CD4-positive, alpha-beta T cell treated with Interleukin-17A for 4 hours (primary cell): Measurements from ENCODE around the gene MYOD1.

Source experiments
- DNase-seq: peaks from one replicate; pipeline ENCODE4 v3.0.0-alpha.2; 2020; ENCODE audit warnings: mixed read lengths

Gene MYOD1

GRCh38 chr11:17719028-17719937 is at the start of gene MYOD1:
TSS of gene MYOD1 (plus strand) at chr11:17719571. CDS start at chr11:17719783, 212 bp downstream.
- no peak for DNase-seq

DNA sequence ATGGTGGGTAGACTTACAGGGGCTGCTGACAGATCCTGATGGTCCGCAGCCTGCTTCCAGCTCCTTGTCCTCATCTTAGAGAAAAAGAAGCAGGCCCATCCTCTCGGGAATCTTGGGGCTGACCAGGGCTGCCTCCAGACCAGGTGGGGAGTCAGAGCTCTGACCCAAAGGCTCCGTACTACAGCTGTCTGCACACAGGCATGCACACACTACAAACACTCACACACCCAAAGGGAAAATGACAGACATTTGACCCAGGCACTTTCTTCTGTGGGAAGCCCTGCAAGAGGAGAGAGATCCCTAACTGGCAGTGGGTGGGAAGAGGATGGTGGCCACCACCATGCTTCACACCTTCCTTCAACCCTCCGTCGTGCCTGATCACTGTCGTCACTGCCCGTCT is 46.9 kb upstream of the MYOD1 start:
- no peak for DNase-seq

DNA sequence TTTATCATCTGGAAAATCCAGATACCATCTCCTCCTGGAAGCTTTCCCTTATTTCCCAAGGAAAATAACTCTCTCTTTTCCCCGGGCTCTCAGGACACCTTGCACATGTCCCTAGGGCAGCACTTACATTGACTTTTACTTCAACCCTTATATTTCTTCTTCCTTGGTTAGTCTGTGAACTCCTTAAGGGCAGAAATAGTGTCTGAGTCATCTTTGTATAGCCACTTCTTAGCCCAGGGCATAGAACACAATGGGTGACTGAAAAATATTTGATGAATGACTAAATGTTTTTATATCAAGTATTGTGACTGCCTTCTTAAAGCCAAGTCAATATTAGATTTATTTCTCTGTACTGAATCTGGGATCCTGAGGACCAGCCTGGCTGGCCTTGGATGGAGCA is 45.4 kb upstream of the MYOD1 start:
- DNase-seq: no peak

GRCh38 chr11:17682848-17683247 is 36.5 kb upstream of the MYOD1 start:
- no peak for DNase-seq

DNA sequence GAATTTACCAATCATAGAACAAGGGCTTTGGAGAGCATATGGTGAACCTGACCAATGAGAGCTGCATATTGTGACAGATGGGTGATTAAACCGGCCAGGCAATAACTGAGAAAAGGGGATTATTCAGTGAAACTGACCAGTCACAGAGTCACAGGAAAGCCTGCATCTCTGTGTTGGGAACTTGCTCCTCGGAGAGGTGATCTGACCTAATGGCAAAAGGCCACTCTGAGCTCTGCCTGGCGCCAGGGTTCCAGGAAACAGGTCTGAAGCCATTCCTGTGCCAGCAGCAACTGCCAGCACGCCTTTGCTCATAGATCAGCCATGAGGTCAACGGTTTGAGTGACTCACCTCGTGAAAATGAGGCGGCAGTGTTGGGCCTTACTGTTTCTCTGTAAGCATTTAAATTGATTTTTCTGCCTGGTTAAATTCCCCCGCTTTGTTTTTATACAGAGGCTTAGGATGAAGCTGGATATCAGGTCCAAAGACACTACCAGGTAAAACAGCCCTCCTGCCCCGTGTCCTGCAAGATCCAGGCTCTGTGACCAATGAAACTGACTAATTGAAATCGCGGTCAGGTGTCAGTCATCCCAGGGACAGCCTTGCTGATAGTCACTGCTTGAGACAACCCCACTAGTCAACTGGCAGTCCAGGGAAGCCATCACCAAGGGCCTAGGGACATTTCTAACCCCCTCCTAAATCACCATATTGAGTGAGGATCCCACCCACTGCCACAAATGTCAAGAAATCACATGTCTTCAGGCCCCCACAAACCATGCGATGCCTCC is 35.8 kb upstream of the MYOD1 start:
- DNase-seq: no peak

DNA sequence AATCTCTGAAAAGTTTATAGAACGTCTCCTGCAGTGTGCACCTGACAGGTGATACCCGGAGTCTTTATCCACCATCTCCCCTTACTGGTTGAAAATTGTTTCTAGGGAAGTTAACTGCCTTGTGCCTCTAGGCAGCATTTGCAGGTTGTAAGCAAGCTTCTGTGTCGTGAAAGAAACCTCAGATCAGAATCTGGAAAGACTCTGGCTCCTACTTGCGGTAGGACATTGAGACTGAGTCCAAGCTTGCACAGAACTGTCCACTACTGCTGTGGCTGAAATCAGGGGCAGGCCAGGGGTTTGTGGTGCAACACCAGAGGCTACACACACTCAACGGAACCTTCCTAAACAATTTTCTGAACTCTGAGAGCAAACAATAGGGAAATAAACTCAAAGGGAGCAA is 34.8 kb upstream of the MYOD1 start:
- DNase-seq: no peak

- DNase-seq: no peak
Observed at GRCh38 chr11:17686231-17686980, 33.0 kb upstream of the MYOD1 start.

GRCh38 chr11:17687946-17688670 is 31.3 kb upstream of the MYOD1 start:
- no peak for DNase-seq

GRCh38 chr11:17691550-17691949 is 27.8 kb upstream of the MYOD1 start:
- DNase-seq: no peak

DNA sequence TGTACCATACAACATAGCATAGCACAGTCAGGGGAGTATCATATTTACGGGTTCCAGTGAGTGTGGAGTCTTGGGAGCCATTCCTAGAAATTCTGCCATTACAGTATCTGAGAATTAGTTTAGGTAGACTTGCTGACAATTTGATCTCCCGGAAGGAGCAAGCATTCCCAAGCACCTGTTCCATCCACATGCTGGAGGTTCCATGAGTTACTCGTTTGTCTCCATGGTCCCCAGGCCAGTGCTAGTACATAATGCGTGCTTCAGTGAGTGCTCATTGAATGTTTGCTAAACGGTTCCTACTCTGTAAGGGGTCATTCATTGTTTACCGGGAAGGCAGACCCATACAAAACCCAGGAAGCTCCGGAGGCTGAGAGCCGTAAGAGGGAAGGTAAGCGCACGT is 27.4 kb upstream of the MYOD1 start:
- no peak for DNase-seq

GRCh38 chr11:17692931-17693330 is 26.4 kb upstream of the MYOD1 start:
- DNase-seq: no peak

DNA sequence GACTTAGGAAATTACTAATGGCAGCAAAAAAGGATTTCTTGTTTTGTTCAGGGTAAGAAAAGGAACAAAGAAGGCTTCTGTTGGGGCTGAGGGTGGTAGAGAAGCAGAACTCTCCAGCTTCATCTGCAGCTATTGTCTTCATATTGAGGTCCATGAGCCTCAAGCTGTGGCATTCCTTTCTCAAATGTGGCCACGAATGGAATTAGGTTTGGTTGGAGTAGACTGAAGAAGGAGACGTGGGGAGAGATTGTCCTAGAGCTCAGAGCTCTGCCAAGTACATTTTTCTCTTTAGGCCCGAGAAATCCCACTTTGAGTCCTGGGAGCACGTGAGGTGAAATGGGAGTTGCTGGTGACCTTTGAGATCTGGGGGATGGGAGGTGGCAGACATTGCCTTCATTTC is 25.8 kb upstream of the MYOD1 start:
- no peak for DNase-seq

DNA sequence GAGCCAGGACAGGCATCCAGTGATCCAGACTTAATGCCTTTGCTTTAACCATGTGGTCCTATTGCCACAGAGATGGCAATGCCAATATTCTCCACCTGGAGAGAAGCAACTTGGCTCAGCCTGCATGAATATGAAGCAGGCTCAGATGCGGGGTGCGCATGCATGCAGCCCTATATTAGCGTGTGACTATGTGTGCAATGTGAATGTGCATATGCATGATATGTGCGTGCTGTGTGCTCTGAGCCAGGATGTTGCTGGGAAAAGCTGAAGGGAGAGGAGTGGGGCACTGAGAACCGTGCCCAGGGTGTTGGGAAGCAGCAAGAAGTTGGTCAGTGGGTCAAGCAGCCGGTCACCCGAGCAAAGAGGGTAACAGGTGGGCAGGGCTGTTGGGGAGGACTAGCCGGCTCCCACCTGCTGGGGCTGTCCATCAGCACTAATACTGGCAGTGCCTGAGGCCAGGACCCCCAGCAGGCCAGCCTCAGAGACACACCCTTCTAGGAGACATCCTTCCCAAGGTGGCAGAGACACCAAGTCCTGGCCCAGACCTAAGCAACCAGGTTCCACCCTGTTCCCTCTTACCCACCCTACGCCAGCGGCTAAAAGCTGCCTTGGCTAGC is 24.8 kb upstream of the MYOD1 start:
- no peak for DNase-seq

- no peak for DNase-seq
Observed at GRCh38 chr11:17695454-17696441, 23.6 kb upstream of the MYOD1 start.

DNA sequence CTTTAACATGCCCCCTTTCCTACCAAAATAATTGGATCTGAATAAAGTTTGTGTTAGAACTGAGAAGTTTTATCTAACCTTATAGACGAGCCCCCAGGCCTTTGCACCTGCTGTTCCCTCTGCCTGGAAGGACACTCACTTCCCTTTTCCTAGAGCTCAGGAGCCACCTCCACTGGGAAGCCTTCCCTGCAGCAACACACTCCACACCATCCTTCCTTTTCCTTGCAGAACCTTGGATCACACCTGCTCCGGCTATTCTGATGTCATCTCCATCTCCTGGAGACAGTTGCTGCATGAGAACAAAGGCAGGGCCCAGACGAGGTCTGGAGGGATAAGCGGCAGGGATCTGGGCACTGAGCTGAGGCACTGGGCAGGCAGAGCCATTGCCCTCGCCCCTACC is 22.6 kb upstream of the MYOD1 start:
- DNase-seq: no peak

DNA sequence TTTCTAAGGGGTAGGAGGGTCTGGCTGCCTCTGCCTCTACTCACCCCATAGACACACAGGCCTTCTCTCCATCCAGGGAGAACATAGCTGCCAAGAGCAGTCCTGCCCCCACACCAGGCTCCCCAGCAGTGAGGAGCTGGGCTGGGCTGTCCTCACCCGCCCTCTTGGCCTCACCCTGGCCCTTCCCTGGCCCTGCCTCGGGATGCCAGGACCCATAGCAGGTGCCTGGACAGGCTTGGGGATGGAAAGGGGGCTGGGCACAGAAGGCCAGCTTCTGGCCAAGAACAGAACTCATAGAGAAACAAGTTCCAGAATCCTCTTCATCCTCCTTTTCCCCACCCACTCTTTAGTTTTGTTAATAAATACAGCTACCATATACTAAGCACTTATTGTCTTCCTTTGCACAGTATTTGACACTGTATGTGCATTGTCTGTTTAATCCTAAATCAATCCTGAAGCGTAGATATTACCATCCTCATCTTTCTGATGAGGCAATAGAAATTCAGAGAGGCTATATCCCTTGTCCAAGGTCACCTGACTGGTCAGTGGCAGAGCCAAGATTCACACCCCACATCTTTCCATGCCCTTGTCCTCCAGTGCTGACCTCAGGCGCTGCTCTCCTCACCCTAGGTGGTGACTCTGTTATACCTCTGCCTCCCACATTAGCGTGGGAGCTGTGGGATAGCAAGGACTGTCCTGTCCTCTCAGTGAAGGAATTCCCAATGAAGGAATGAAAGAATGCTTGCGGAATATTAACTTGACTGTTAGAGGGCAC is 22.0 kb upstream of the MYOD1 start:
- DNase-seq: no peak

DNA sequence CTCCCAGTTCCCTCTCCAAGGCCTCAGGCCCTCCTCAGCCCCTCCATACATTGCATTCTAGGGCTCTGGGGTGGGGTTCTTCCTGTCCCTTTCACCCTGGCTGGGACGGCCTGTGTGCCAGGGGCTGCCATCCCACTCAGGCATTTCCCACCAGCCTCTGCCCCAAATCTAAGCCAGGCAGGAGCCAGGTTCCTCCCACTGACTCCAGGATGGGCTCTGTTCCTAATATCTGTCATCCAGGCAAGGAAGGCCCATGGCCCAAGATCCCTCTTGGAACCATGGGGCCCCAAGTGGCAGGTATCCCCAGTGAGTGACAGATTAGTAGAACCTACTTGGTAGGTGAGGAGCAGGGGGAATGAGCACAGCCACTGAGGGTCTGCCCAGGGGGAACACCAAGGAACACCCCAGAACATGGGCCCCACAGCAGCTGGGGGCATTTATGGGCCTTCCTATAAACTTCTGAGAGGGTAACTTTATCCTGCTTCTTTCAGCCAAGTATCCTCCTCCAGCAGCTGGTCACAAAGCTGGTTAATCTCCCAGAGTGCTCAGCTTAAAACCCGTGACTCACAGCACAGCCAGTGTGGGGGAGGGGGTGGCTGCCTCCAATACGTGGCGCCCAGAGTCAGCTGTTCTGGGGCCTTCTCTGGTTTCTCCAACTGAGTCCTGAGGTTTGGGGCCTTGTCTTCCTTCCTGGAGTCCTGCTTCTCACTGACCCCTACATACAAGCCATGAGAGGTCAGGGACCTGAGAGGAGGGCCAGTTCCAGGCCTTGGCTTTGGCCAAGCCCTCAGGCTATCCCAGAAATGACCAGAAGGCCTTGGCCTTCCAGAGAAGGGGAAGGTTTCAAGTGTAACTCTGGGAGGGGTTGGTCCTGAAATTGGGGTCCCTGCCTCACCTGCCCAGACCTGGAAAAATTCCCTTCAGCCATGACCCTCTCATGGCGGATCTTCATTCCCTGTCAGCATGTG is 19.9 kb upstream of the MYOD1 start:
- no peak for DNase-seq

GRCh38 chr11:17700991-17701390 is 18.4 kb upstream of the MYOD1 start:
- DNase-seq: no peak

- DNase-seq: no peak
Observed at GRCh38 chr11:17702876-17703275, 16.5 kb upstream of the MYOD1 start.
